SH-SY5Y (cell line): ENCODE data around the gene SBNO2.

ENCODE experiments used
- GATA2 ChIP-seq: IDR thresholded peaks from 2 replicates; pipeline ENCODE4 v1.6.1; 2011; ENCODE audit warnings: mild to moderate bottlenecking, low read depth, low read length
- GATA3 ChIP-seq: IDR thresholded peaks from 2 replicates; pipeline ENCODE4 v1.6.1; 2011; ENCODE audit warnings: low read depth, mild to moderate bottlenecking, low read length, moderate library complexity

DNA sequence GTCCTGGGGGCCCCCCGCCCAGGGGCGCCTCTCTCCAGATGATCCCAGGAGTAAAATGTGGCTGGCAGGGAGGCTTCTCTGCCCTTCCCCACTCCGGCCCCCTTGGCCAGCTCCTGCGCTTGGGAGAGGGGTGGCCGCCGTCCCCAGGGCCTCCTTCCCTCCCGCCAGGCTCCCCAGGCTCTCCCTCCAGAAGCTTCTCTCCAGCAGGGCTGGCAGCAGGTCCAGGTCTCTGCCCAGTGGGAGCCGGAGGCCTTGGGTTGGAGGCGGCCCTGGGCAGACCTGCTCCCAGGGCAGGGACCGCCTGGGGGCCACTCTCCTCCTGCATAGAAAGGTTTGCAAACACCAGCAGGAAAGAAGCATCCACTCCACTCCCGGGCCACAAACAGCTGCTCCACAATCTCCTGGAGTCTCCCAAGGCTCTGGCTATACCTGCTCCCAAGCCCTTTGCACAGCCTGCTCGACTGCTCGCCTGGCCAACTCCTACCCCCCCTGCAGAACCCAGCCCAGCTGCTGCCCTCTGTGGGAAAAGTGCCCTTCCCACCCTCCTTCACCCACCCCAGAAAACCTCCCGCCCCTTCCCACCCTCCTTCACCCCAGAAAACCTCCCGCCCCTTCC is 26.0 kb downstream of the SBNO2 start:
- TF ChIP-seq GATA2 (no peak), GATA3 (no peak)
